Measurements from ENCODE around the gene APOL3.
"Not testable (repeated sequence)": the region's sequence is repeated elsewhere in the genome, so short reads cannot be mapped to it uniquely, and the experiment has no call there.

The APOL3 gene

DNA sequence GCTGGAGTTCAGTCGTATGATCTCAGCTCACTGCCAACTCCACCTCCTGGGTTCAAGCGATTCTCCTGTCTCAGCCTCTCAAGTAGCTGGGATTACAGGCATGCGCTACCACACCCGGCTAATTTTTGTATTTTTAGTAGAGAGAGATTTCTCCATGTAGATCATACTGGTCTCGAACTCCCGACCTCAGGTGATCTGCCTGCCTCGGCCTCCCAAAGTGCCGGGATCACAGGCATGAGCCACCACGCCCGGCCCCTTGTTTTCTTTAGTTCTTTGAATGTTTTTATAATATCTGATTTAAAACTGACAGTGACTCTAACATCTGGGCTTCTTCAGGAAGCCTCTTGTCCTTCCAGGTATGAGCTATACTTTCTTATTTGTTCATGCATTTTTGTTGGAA is 61.0 kb downstream of the APOL3 start:
- not testable (repeated sequence) for DNase-seq

DNA sequence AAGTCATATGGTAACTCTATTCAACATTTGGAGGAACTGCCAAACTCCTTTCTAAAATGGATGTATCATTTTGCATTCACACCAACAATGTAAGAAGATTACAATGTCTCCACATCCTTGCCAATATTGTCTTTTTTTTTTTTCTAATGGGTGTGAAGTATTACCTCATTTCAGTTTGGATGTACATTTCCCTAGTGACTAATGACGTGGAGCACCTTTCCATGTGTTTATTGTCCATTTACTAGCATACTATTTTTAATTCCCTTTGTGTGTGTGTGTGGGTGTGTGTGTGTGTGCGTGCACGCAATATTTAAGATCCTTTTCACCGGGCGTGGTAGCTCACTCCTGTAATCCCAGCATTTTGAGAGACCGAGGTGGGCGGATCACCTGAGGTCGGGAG is 62.7 kb downstream of the APOL3 start:
- no peak for DNase-seq

DNA sequence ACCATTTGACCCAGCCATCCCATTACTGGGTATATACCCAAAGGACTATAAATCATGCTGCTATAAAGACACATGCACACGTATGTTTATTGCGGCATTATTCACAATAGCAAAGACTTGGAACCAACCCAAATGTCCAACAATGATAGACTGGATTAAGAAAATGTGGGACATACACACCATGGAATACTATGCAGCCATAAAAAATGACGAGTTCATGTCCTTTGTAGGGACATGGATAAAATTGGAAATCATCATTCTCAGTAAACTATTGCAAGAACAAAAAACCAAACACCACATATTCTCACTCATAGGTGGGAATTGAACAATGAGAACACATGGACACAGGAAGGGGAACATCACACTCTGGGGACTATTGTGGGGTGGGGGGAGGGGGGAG is 69.8 kb downstream of the APOL3 start:
- DNase-seq = not testable (repeated sequence)

Measured in hematopoietic multipotent progenitor cell treated with erythropoietin and hydrocortisone succinate and interleukin-3 and kit ligand, for 4 days (in vitro differentiated cells).